GM23338 (cell line): Measurements from ENCODE around the gene B3GALT4. TPM values are rescaled to one million over a fixed set of nuclear protein-coding genes. Genes with fewer than 3 reads are reported as not detected.

Source experiments
- CREB1 ChIP-seq: fragments of 250-450 bp; sonication (Bioruptor Pico); IDR thresholded peaks from 2 replicates; pipeline ENCODE4 v1.5.0; 2020; ENCODE audit warnings: low read depth, mild to moderate bottlenecking, moderate library complexity
- EZH2 ChIP-seq: fragments of 200-600 bp; sonication (generic); IDR thresholded peaks from one replicate; pipeline ENCODE4 v1.8.0; 2017; ENCODE audit warnings: antibody characterized with exemption, mild to moderate bottlenecking, low read depth; ENCODE audit not compliant: unreplicated experiment
- JUNB ChIP-seq: IDR thresholded peaks from one replicate; pipeline ENCODE4 v1.6.1; 2016; ENCODE audit warnings: antibody characterized with exemption; ENCODE audit not compliant: unreplicated experiment
- NANOG ChIP-seq: IDR thresholded peaks from 2 replicates; pipeline ENCODE4 v1.6.1; 2016; ENCODE audit warnings: antibody characterized with exemption, borderline replicate concordance
- POLR2AphosphoS5 ChIP-seq: IDR thresholded peaks from 2 replicates; pipeline ENCODE4 v1.6.1; 2016; ENCODE audit warnings: antibody characterized with exemption, low read depth
- STAT1 ChIP-seq: IDR thresholded peaks from one replicate; pipeline ENCODE4 v1.6.1; 2016; ENCODE audit warnings: antibody characterized with exemption; ENCODE audit not compliant: unreplicated experiment
- ZNF114 ChIP-seq: fragments of 250-450 bp; sonication (Bioruptor Pico); IDR thresholded peaks from 2 replicates; pipeline ENCODE4 v1.5.0; 2020; ENCODE audit warnings: mild to moderate bottlenecking, moderate library complexity
- polyA plus RNA-seq: library from polyadenylated mRNA; unstranded; fragments of >200 nt; fragmentation: Nextera tagmentation; extraction: Ambion mirVana; gene quantifications from 2 replicates; pipeline ENCODE4 v1.2.1, GENCODE V29; 2016
- total RNA-seq: library from RNA; depleted of rRNA; stranded (reverse); fragments of >200 nt; shearing (Covaris generic); gene quantifications from 2 replicates; pipeline ENCODE4 v1.2.3, GENCODE V29; 2014
- TF ChIP-seq, protein P1 (sequence below): fragments of 250-450 bp; sonication (Bioruptor Pico); IDR thresholded peaks from 2 replicates; pipeline ENCODE4 v1.5.0; 2020; ENCODE audit warnings: mild to moderate bottlenecking, moderate library complexity
- TF ChIP-seq, protein P2 (sequence below): IDR thresholded peaks from 2 replicates; pipeline ENCODE4 v1.6.1; 2016; ENCODE audit warnings: antibody characterized with exemption
- TF ChIP-seq, protein P3 (sequence below), 2 experiments: fragments of 200-600 bp in 1 of 2; sonication (generic) in 1 of 2; conservative IDR thresholded peaks; 2 replicates each; pipeline versions ENCODE4 v1.5.1 to v1.6.1; 2016 to 2017; ENCODE audit warnings: antibody characterized with exemption in 2 of 2, low read depth in 2 of 2, mild to moderate bottlenecking in 2 of 2, moderate library complexity in 1 of 2

The B3GALT4 gene
- total and polyA plus RNA-seq, 2 experiments from 2014 or later = 1.3 to 2.3 TPM

DNA sequence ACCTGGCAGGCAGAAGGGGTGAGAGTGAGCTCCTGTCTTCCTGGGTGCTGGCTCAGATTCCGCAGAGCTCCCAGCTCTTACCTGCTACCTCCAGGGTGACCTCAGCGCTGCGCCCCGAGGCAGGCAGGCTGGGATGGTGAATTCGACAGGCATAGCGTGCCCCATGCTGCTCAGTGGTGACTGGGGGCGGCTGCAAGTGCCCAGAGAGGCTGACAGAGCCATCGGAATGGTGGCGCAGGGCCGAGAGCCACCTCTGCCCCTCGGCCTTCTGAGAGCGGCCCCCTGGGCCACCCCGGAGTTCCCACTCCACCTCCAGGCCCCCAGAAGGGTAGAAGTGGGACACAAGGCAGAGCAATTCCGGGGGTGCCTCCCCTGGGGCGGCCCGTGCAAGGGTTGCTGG lies 27.3 kb downstream of the B3GALT4 start (continued):
- TF ChIP-seq, protein P1, sequence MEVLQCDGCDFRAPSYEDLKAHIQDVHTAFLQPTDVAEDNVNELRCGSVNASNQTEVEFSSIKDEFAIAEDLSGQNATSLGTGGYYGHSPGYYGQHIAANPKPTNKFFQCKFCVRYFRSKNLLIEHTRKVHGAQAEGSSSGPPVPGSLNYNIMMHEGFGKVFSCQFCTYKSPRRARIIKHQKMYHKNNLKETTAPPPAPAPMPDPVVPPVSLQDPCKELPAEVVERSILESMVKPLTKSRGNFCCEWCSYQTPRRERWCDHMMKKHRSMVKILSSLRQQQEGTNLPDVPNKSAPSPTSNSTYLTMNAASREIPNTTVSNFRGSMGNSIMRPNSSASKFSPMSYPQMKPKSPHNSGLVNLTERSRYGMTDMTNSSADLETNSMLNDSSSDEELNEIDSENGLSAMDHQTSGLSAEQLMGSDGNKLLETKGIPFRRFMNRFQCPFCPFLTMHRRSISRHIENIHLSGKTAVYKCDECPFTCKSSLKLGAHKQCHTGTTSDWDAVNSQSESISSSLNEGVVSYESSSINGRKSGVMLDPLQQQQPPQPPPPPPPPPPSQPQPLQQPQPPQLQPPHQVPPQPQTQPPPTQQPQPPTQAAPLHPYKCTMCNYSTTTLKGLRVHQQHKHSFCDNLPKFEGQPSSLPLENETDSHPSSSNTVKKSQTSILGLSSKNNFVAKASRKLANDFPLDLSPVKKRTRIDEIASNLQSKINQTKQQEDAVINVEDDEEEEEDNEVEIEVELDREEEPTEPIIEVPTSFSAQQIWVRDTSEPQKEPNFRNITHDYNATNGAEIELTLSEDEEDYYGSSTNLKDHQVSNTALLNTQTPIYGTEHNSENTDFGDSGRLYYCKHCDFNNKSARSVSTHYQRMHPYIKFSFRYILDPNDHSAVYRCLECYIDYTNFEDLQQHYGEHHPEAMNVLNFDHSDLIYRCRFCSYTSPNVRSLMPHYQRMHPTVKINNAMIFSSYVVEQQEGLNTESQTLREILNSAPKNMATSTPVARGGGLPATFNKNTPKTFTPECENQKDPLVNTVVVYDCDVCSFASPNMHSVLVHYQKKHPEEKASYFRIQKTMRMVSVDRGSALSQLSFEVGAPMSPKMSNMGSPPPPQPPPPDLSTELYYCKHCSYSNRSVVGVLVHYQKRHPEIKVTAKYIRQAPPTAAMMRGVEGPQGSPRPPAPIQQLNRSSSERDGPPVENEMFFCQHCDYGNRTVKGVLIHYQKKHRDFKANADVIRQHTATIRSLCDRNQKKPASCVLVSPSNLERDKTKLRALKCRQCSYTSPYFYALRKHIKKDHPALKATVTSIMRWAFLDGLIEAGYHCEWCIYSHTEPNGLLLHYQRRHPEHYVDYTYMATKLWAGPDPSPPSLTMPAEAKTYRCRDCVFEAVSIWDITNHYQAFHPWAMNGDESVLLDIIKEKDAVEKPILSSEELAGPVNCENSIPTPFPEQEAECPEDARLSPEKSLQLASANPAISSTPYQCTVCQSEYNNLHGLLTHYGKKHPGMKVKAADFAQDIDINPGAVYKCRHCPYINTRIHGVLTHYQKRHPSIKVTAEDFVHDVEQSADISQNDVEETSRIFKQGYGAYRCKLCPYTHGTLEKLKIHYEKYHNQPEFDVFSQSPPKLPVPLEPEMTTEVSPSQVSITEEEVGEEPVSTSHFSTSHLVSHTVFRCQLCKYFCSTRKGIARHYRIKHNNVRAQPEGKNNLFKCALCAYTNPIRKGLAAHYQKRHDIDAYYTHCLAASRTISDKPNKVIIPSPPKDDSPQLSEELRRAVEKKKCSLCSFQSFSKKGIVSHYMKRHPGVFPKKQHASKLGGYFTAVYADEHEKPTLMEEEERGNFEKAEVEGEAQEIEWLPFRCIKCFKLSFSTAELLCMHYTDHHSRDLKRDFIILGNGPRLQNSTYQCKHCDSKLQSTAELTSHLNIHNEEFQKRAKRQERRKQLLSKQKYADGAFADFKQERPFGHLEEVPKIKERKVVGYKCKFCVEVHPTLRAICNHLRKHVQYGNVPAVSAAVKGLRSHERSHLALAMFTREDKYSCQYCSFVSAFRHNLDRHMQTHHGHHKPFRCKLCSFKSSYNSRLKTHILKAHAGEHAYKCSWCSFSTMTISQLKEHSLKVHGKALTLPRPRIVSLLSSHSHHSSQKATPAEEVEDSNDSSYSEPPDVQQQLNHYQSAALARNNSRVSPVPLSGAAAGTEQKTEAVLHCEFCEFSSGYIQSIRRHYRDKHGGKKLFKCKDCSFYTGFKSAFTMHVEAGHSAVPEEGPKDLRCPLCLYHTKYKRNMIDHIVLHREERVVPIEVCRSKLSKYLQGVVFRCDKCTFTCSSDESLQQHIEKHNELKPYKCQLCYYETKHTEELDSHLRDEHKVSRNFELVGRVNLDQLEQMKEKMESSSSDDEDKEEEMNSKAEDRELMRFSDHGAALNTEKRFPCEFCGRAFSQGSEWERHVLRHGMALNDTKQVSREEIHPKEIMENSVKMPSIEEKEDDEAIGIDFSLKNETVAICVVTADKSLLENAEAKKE (CRISPR knock-in tag) = no peak
- TF ChIP-seq, protein P2, sequence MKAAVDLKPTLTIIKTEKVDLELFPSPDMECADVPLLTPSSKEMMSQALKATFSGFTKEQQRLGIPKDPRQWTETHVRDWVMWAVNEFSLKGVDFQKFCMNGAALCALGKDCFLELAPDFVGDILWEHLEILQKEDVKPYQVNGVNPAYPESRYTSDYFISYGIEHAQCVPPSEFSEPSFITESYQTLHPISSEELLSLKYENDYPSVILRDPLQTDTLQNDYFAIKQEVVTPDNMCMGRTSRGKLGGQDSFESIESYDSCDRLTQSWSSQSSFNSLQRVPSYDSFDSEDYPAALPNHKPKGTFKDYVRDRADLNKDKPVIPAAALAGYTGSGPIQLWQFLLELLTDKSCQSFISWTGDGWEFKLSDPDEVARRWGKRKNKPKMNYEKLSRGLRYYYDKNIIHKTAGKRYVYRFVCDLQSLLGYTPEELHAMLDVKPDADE = no peak
- TF ChIP-seq CREB1 (no peak), POLR2AphosphoS5 (no peak), EZH2 (no peak), NANOG (no peak), JUNB (no peak), ZNF114 (CRISPR knock-in tag) (no peak), STAT1 (no peak)
- TF ChIP-seq, protein P3, sequence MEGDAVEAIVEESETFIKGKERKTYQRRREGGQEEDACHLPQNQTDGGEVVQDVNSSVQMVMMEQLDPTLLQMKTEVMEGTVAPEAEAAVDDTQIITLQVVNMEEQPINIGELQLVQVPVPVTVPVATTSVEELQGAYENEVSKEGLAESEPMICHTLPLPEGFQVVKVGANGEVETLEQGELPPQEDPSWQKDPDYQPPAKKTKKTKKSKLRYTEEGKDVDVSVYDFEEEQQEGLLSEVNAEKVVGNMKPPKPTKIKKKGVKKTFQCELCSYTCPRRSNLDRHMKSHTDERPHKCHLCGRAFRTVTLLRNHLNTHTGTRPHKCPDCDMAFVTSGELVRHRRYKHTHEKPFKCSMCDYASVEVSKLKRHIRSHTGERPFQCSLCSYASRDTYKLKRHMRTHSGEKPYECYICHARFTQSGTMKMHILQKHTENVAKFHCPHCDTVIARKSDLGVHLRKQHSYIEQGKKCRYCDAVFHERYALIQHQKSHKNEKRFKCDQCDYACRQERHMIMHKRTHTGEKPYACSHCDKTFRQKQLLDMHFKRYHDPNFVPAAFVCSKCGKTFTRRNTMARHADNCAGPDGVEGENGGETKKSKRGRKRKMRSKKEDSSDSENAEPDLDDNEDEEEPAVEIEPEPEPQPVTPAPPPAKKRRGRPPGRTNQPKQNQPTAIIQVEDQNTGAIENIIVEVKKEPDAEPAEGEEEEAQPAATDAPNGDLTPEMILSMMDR (conservative IDR thresholded peaks at IDR 0.05; ENCODE audit: low read depth in 2 of 2) = no peak
